Activated T-cell treated with anti-CD3 and anti-CD28 coated beads, Interleukin-2, amount 50 U/mL, for 72 hours (primary cell): ENCODE data around the gene SPRED3. TPM values are rescaled to one million over a fixed set of nuclear protein-coding genes. Genes with fewer than 3 reads are reported as not detected.

ENCODE experiments used
- ATAC-seq, 2 donors: fragments of 150-1000 bp; cut with Tn5 transposase; replicated peaks in 1 of 2; 2 replicates each; pipeline ENCODE4 v1.10.0; 2021; ENCODE audit warnings: moderate library complexity in 2 of 2, mild to moderate bottlenecking in 1 of 2
- DNase-seq, 2 donors: peaks; one replicate each; pipeline ENCODE4 v3.0.0; 2021 to 2022; ENCODE audit warnings: mixed read lengths in 1 of 2
- H3K27ac Mint-ChIP-seq: one replicate; pipeline ENCODE4 v1.8.0; 2022; ENCODE audit warnings: mild to moderate bottlenecking, moderate library complexity, mixed read lengths
- H3K27me3 Mint-ChIP-seq: one replicate; pipeline ENCODE4 v1.8.0; 2022; ENCODE audit warnings: low read depth, mixed read lengths
- H3K36me3 Mint-ChIP-seq, 2 donors: one replicate each; pipeline ENCODE4 v1.8.0; 2022; ENCODE audit warnings: mixed read lengths in 2 of 2, mild to moderate bottlenecking in 1 of 2; ENCODE audit not compliant: insufficient read depth in 2 of 2
- H3K4me1 Mint-ChIP-seq: one replicate; pipeline ENCODE4 v1.8.0; 2022; ENCODE audit warnings: low read depth, mixed read lengths
- H3K4me3 Mint-ChIP-seq, 2 donors: one replicate each; pipeline ENCODE4 v1.8.0; 2022; ENCODE audit warnings: mild to moderate bottlenecking in 2 of 2, mixed read lengths in 2 of 2, moderate library complexity in 2 of 2
- H3K9me3 Mint-ChIP-seq, 2 donors: one replicate each; pipeline ENCODE4 v1.8.0; 2022; ENCODE audit warnings: mixed read lengths in 2 of 2
- total RNA-seq, 2 donors: library from RNA; stranded (reverse); gene quantifications; one replicate each; pipeline ENCODE4 v1.2.3, GENCODE V29; 2022

The SPRED3 gene
- total RNA-seq, 2 donors from 2014 or later: 1.7 to 4.2 TPM

DNA sequence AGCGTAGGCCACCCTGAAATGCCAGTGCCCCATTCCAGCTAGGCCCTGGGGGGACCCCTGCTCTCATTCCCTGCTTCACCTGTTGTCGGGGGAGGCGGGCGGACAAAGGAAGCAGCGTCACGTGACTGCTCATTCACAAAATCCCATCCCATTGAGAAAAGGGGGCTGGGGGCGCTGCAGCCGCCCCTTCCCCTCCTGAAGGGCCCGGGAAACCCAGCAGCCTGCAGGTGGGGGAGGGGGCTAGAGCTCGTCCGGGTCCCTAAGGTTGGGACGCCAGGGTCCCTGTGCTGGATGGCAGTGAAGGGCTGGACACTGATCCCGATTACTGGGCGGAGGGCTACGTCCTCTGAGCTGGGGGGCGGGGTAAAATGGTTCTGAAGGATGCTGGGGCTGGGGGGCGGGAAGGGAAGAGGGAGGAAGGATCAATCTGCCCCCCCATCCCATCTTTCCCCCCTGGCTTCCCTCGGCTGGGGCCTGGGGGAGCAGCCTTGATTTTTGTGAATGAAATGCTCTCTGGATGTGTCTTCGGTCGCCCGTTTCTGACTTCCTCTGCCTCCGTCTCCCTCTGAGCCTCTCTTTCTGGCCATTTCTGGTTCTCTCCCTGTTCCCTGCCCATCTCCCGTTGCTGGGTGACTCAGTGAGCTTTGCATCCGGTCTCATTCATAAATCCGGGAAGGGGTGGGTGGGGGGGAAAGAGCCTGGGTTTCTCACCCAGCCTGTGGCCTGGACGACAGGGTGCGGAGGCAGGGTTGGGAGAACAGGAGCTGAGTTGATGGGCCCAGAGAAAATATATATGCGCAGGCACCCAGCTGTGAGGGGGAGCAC, 816 bp downstream of the SPRED3 start:
- DNase-seq: no peak
- Mint-ChIP-seq H3K27ac (no peak overlapping the region), H3K36me3 (peaks cover 0 to 4% of the 10 kb centered on the region in 2 donors), H3K4me1 (peaks cover 31% of the 10 kb centered on the region), H3K4me3 (peak overlapping the region; percentile 75 to 76), H3K9me3 (no peaks in the 10 kb centered on the region), H3K27me3 (peaks cover 29% of the 10 kb centered on the region)
- ATAC-seq: no peak

DNA sequence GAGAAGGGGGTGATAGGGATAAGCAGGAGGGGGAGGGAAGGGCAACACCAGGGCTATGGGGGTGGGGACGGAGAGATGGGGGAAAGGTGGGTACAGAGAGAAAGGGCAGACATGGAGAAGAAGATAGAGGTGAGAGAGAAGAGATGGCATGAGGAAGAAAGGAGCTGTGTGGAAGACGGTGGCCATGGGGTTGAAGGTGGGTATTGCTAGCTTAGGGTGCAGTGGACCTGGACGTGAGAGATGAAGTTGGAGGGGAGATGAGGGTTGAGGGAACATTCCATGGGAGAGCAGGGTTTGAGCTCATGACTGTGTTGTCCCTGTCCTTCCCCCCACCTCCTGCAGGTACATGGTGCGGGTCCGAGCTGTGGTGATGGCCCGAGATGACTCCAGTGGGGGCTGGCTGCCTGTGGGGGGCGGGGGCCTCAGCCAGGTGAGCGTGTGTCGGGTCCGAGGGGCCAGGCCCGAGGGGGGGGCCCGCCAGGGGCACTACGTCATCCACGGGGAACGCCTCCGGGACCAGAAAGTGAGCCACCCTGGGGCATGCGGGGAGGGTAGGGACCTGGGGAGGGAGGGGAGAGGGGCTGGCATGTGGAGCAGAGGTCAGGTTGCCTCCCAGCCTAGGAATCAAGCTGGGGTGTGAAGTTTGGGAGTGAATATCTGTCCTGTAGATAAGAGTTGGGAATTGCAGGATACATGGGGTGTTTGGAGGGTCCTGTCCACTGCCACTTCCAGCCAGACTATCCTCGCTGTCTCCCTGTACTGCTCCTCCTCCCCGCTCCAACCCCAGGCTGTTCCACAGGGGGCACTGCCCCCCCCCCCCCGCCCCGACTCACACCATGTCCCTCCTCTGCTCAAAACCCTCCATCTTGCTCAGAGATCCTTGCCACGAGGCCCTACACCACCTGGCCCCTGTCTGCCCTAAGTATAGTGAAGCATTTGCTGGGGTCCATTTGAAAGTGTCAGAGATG, 1.7 kb downstream of the SPRED3 start:
- Mint-ChIP-seq H3K36me3 (no peaks in the 10 kb centered on the region), H3K4me3 (peak overlapping the region; percentile 55 to 76), H3K27me3 (peaks cover 29% of the 10 kb centered on the region), H3K4me1 (peaks cover 39% of the 10 kb centered on the region), H3K9me3 (no peaks in the 10 kb centered on the region), H3K27ac (peak overlapping the region; percentile 3)
- no peak for ATAC-seq
- no peak for DNase-seq

DNA sequence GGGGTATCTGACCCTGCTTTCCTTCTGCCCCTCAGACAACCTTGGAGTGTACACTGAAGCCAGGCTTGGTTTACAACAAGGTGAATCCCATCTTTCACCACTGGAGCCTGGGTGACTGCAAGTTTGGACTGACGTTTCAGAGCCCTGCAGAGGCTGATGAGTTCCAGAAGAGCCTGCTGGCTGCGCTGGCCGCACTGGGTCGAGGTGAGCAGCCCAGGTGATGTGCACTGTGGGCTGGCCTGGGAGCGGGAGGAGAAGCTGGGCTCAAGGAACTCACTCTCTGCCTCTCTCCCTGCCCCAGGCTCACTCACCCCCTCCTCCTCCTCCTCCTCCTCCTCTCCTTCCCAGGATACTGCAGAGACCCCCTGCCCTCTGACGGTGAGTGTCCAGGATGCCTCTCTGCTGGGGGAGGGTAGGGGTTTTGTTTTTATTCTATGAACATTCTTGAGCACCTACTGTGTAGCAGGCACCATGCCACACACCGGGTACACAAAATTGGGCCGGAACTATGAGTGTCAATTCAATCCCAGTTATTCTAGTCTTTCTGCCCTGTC, 3.5 kb downstream of the SPRED3 start:
- ATAC-seq (no peak), DNase-seq (no peak)
- Mint-ChIP-seq H3K9me3 (no peaks in the 10 kb centered on the region), H3K4me3 (no peak overlapping the region), H3K36me3 (no peaks in the 10 kb centered on the region), H3K27ac (no peak overlapping the region), H3K27me3 (peaks cover 29% of the 10 kb centered on the region), H3K4me1 (peaks cover 47% of the 10 kb centered on the region)

DNA sequence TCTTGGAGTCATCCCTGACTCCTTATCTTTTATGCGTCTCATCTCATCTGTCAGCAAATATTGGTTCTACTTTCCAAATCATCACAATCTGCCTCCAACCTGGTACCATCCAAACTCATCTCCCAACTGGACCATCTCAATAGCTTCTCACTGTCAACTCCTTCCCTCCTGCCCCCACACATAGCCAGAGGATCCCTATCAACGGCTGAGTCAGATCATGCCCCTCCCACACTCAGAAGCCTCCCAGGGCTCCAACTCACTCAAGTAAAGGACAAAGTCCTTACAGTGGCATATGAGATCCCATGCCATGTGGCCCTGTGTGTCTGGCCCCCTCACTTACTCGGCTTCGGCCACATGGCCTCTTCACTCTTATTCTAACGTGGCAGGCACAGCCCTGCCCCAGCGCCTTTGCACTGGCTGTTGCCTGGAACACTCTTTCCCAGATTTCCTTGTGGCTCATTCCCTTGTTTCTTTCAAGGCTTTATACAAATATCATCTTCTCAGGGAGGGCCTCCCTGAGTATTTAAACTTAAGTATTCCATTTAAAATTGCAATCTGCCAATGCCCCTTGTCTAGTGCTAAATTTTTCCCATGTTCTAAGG, 4.3 kb downstream of the SPRED3 start:
- no peak overlapping the region for H3K4me3 Mint-ChIP-seq
- H3K4me1 Mint-ChIP-seq: peaks cover 41% of the 10 kb centered on the region
- H3K9me3 Mint-ChIP-seq: no peaks in the 10 kb centered on the region
- no peak for ATAC-seq
- H3K27ac Mint-ChIP-seq: no peak overlapping the region
- DNase-seq: no peak
- peaks cover 29% of the 10 kb centered on the region for H3K27me3 Mint-ChIP-seq
- no peaks in the 10 kb centered on the region for H3K36me3 Mint-ChIP-seq

DNA sequence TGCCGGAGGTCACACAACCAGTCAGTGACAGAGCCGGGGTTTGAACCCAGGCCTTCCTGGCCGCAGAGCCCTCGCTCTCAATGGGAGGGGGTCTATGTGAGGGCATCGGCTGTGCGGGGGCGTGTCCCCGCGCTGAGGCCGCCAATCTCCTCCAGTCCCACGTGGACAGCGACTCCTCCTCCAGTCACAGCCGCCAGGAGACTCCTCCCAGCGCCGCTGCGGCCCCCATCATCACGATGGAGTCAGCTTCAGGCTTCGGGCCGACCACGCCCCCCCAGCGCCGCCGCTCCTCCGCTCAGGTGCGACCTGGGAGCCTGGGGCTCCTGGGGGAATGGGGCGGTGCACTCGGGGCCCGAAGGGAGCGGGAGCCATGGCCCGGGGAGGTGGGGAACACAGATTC, 6.0 kb downstream of the SPRED3 start:
- Mint-ChIP-seq H3K27ac (no peak overlapping the region), H3K27me3 (peaks cover 32% of the 10 kb centered on the region), H3K4me1 (peaks cover 36% of the 10 kb centered on the region)

DNA sequence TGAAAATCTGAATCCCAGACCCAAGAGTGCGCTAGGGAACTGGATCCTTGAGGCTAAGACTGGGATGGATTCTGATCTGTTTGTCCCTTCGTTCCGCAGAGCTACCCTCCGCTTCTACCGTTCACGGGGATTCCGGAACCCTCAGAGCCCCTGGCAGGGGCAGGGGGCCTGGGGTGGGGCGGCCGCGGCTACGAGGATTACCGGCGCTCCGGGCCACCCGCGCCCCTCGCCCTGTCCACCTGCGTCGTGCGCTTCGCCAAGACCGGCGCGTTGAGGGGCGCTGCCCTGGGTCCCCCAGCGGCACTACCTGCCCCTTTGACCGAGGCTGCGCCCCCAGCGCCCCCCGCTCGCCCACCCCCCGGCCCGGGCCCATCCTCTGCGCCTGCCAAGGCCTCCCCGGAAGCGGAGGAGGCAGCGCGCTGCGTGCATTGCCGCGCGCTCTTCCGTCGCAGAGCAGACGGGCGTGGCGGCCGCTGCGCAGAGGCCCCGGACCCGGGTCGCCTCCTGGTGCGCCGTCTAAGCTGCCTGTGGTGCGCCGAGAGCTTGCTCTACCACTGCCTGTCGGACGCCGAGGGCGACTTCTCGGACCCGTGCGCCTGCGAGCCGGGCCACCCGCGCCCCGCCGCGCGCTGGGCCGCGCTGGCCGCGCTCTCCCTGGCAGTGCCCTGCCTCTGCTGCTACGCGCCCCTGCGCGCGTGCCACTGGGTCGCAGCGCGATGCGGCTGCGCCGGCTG, 7.1 kb downstream of the SPRED3 start:
- Mint-ChIP-seq H3K36me3 (no peaks in the 10 kb centered on the region), H3K4me1 (peaks cover 31% of the 10 kb centered on the region)
- peak; percentile 77 to 84 for ATAC-seq

More for the DNA sequence above, 6.0 kb downstream of the SPRED3 start:
- Mint-ChIP-seq H3K36me3 (no peaks in the 10 kb centered on the region), H3K4me3 (peak overlapping the region; percentile 78 to 90), H3K9me3 (no peaks in the 10 kb centered on the region)
- DNase-seq (peak; percentile 86 to 90), ATAC-seq (peak; percentile 81)

DNA sequence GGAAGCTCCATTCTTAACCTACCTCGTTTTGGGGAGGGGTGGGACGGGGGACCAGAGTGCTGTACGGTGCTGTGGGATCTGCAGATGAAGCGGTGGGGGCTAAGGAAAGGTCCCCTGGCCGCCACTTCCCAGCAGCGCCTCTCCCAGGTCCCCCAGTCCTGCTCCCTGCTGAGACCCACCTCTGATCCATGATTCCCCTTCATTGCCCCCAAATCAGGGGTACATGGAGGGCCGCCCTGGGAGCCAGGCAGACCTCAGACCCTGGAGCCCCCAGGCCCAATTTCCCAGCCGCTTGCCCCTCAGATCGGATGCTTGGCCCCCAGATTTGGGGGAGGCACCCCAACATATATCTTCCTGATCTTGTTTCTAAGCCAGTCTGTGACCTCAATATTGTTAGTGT, 10.6 kb downstream of the SPRED3 start:
- no peak overlapping the region for H3K4me3 Mint-ChIP-seq
- H3K27ac Mint-ChIP-seq: no peak overlapping the region
- ATAC-seq (no peak), DNase-seq (no peak)
- H3K4me1 Mint-ChIP-seq: peaks cover 23% of the 10 kb centered on the region
- H3K9me3 Mint-ChIP-seq: no peaks in the 10 kb centered on the region
- peaks cover 17% of the 10 kb centered on the region for H3K27me3 Mint-ChIP-seq
- H3K36me3 Mint-ChIP-seq: peaks cover 0 to 1% of the 10 kb centered on the region in 2 donors

More for the DNA sequence above, 7.1 kb downstream of the SPRED3 start:
- H3K9me3 Mint-ChIP-seq: no peaks in the 10 kb centered on the region
- H3K27me3 Mint-ChIP-seq: peaks cover 35% of the 10 kb centered on the region
- H3K4me3 Mint-ChIP-seq: peak overlapping the region; percentile 78 to 90
- peak; percentile 53 to 66 for DNase-seq
- H3K27ac Mint-ChIP-seq: no peak overlapping the region

DNA sequence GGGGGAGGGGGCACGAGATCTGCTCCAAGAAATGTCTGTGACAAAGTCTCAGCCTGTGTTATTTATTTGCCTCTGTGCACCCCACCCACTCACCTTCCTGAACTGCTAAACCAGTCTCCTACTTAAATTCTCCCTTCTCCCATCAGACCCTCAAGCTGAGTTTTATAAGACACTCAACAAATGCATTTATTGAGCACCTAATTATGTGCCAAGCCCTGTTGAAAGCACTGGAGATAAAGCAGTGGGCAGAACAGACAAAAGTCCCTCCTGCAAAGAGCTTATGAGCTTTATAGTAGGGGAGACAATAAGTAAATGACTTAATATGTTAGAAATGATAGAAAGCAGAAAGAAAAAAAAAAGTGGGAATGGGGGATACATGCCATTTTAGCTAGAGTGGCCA, 11.0 kb downstream of the SPRED3 start:
- H3K4me1 Mint-ChIP-seq: peaks cover 23% of the 10 kb centered on the region
- DNase-seq (no peak), ATAC-seq (no peak)
- no peak overlapping the region for H3K4me3 Mint-ChIP-seq
- H3K36me3 Mint-ChIP-seq: peaks cover 0 to 1% of the 10 kb centered on the region in 2 donors
- H3K27me3 Mint-ChIP-seq: peaks cover 15% of the 10 kb centered on the region
- H3K9me3 Mint-ChIP-seq: no peaks in the 10 kb centered on the region
- H3K27ac Mint-ChIP-seq: no peak overlapping the region

DNA sequence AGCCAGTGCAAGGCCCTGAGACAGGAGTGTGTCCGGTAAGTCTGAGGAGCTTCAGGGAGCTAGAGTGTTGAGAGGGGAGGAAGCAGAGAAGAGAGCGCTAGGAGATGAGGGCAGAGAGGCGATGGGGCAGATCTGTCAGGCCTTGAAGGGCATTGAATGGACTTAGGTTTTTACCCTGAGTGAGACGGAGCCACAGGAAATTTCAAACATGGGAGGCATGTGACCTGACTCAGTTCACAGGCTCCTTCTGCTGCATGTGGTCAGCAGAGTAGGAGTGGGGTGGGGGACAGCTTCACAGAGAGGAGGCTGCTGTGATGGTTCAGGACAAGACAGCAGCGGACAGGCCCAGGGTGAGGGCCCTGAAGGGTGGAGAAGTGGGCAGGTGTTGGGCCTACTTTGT, 11.9 kb downstream of the SPRED3 start:
- Mint-ChIP-seq H3K36me3 (peaks cover 0 to 4% of the 10 kb centered on the region in 2 donors), H3K4me1 (peaks cover 24% of the 10 kb centered on the region), H3K27me3 (peaks cover 15% of the 10 kb centered on the region), H3K9me3 (no peaks in the 10 kb centered on the region), H3K27ac (no peak overlapping the region), H3K4me3 (no peak overlapping the region)
- DNase-seq: no peak
- ATAC-seq: no peak

DNA sequence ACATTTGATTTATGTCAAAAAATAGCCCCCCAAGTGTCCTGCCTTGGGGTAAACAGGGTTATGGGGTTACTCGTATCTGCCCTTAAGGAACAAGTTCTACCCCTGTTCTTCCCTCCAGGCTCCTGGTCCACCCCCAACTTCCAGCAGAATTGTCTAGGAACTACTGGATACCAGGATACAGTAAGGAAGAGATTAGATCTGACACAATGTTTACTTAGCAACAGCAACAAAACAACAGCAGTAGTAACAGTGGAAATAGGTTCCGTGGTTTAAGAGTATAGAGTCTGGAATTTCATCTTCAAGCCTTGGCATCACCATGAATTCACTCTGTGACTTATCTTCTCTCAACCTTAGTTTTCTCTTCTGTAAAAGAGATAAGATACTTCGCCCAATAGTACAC, 12.7 kb downstream of the SPRED3 start:
- Mint-ChIP-seq H3K4me1 (peaks cover 26% of the 10 kb centered on the region), H3K27ac (no peak overlapping the region), H3K4me3 (no peak overlapping the region), H3K27me3 (peaks cover 15% of the 10 kb centered on the region), H3K36me3 (peaks cover 0 to 5% of the 10 kb centered on the region in 2 donors), H3K9me3 (no peaks in the 10 kb centered on the region)
- no peak for DNase-seq
- ATAC-seq: no peak

DNA sequence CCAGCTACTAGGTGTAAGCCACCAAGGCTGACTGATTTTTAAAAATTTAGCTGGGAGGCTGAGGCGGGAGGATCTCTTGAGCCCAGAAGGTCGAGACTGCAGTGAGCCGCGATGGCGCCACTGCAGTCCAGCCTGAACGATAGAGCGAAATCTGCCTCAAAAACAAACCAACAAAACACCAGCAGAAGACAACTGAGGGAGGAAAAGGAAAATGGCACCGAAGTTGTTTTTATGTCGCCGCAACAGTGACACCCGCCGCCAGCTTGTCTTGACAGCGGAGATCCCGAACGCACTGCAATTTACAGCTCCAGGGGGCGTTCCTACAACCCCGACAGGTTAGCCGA, 14.1 kb downstream of the SPRED3 start:
- Mint-ChIP-seq H3K4me3 (peak overlapping the region; percentile 84 to 96), H3K9me3 (no peaks in the 10 kb centered on the region), H3K27me3 (peaks cover 15% of the 10 kb centered on the region), H3K4me1 (peaks cover 16% of the 10 kb centered on the region), H3K27ac (no peak overlapping the region), H3K36me3 (peaks cover 0 to 10% of the 10 kb centered on the region in 2 donors)
- DNase-seq (no peak), ATAC-seq (peak; percentile 1 to 2)

DNA sequence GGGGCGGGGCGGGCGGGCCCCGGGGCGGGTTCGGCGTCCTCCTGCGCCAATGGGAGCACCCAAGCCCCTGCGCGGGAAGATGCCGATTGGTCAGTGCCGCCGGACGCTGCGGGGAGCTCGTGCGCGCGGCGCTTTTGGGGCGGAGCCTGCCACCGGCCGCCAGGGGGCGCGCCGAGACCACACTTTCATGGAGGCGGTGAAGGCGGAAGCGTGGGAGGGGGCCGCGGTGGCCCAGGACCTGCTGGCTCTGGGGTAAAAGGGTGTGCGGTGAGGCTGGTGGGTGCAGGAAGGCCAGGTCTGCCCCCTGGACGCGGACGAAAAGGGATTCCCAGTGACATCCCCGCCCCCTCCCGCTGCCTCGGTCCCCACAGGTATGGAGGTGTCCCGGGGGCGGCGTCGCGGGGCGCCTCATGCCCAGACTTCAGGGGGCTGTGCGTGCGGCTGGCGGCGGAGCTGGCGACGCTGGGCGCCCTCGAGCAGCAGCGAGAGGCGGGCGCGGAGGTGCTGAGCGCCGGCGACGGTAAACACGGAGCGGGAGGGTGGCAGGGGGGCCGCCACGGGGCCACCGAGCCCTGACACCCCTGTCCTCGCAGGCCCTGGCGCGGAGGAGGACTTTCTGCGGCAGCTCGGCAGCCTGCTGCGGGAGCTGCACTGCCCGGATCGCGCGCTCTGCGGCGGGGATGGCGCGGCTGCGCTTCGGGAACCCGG, 14.6 kb downstream of the SPRED3 start, which contains the start of gene FAM98C:
Gene FAM98C, plus strand, starts transcription at position 127 of the 708 bp plus-strand sequence. Its CDS starts 61 bp downstream, at position 188.
- Mint-ChIP-seq H3K4me3 (peak within 1 kb of the TSS; percentile 84 to 96), H3K4me1 (peaks cover 16% of the 10 kb centered on the region), H3K36me3 (peaks cover 0 to 12% of the 10 kb centered on the region in 2 donors), H3K27me3 (peaks cover 15% of the 10 kb centered on the region), H3K9me3 (no peaks in the 10 kb centered on the region), H3K27ac (peak within 1 kb of the TSS; percentile 57)
- peak; percentile 97 to 99 for DNase-seq
- peak; percentile 97 for ATAC-seq
